Body of pancreas (tissue), 4 donors: ENCODE data around the gene UQCRHL.

ENCODE experiments used
- POLR2A ChIP-seq, 3 donors: fragments of 450-650 bp; IDR thresholded peaks; one replicate each; pipeline ENCODE4 v1.6.1; 2016; ENCODE audit warnings: antibody characterized with exemption in 3 of 3, mild to moderate bottlenecking in 2 of 3
- TF ChIP-seq, protein P1 (sequence below), 7 experiments: fragments of 450-650 bp in 4 of 7; fragments of 200-600 bp in 3 of 7; sonication (generic) in 3 of 7; IDR thresholded peaks; one replicate each; pipeline ENCODE4 v1.5.1; 2016 to 2019; ENCODE audit warnings: antibody characterized with exemption in 7 of 7

GRCh38 chr1:15835741-15836510 lies 28.5 kb upstream of the UQCRHL start:
- TF ChIP-seq POLR2A (IDR thresholded peaks at IDR 0.05), result peak; percentile 86 to 98 (median 97)
- TF ChIP-seq, protein P1, sequence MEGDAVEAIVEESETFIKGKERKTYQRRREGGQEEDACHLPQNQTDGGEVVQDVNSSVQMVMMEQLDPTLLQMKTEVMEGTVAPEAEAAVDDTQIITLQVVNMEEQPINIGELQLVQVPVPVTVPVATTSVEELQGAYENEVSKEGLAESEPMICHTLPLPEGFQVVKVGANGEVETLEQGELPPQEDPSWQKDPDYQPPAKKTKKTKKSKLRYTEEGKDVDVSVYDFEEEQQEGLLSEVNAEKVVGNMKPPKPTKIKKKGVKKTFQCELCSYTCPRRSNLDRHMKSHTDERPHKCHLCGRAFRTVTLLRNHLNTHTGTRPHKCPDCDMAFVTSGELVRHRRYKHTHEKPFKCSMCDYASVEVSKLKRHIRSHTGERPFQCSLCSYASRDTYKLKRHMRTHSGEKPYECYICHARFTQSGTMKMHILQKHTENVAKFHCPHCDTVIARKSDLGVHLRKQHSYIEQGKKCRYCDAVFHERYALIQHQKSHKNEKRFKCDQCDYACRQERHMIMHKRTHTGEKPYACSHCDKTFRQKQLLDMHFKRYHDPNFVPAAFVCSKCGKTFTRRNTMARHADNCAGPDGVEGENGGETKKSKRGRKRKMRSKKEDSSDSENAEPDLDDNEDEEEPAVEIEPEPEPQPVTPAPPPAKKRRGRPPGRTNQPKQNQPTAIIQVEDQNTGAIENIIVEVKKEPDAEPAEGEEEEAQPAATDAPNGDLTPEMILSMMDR (IDR thresholded peaks at IDR 0.05), result peak in 1 of 7 experiments; percentile 12
